ENCODE measurements around the gene PLXDC1. TPM values are rescaled to one million over a fixed set of nuclear protein-coding genes. Genes with fewer than 3 reads are reported as not detected.

The PLXDC1 gene
- total and polyA plus RNA-seq, 2 of the 8 experiments (the other 6 are each of a cell fraction or from before 2014, with no cell fraction given): 4.1 to 14.6 TPM

DNA sequence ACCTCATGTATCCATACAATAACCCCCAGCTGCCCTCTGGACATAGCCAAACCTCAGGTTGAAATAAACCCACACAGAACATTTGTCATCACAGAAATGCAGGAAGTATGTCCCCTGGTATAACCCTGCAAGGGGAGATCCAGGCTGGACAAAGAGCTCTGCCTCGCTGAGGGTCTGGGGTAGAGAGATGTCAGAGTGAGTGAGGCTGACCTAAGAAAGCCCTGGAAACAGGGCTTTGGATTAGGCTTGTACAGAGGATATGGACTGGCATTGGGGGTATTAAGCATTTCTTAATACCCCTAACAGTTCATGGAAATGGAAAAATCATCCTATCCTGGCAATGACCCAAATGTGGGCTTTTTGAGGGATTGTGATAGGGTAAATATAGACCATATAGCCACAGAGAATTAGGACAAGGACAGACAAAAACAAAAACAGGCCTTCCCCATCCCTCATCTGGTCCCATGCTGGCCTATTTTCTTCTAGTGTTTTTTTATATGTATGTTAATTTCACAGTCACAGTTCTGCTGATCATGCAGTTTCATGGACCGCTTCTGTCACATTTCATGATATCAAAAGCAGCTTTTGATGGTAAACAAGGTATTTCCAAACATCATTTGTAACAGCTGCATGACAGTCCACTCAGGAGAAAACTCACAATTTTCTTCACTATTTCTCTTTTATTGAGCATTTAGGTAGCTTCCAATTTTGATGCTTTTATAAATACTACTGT is 26.1 kb downstream of the PLXDC1 start:
- no peak overlapping the region for H3K9ac ChIP-seq (replicated peaks in 1 of 4; ENCODE audit: extremely low read depth in 1 of 4, low read depth in 3 of 4, low read length in 3 of 4)
- H2BK120ac ChIP-seq (replicated peaks; ENCODE audit: low read depth, low read length): no peak overlapping the region
- no peak overlapping the region for H3K18ac ChIP-seq (ENCODE audit: extremely low read depth, low read length)
- H4K8ac ChIP-seq (ENCODE audit: extremely low read depth, insufficient read depth, low read length): no peak overlapping the region
- no peak overlapping the region for H4K5ac ChIP-seq (ENCODE audit: insufficient read length, low read depth, low read length)
- H3K9me3 ChIP-seq (ENCODE audit: insufficient read depth in 2 of 2, low read depth in 1 of 2, low read length in 1 of 2): no peaks in the 10 kb centered on the region
- no peaks in the 10 kb centered on the region for H3K27me3 ChIP-seq (replicated peaks in 1 of 4; ENCODE audit: control insufficient read depth in 3 of 4, extremely low read depth in 1 of 4, insufficient read depth in 3 of 4, low read length in 3 of 4)
- H3K14ac ChIP-seq (ENCODE audit: insufficient read length): no peak overlapping the region
- TF ChIP-seq YY1 (IDR thresholded peaks at IDR 0.05; ENCODE audit: low read depth, low read length) (no peak), MAFK (IDR thresholded peaks at IDR 0.05; ENCODE audit: low read depth, low read length) (peak; percentile 44)
- H2BK12ac ChIP-seq (ENCODE audit: low read depth, low read length): no peak overlapping the region
- no peak overlapping the region for H3K27ac ChIP-seq (ENCODE audit: low read depth, low read length)
- H2BK5ac ChIP-seq (ENCODE audit: low read depth, low read length): no peak overlapping the region
- no peaks in the 10 kb centered on the region for H4K20me1 ChIP-seq (replicated peaks in 1 of 2; ENCODE audit: control insufficient read depth in 1 of 2, insufficient read depth in 2 of 2, low read length in 2 of 2)
- no peak overlapping the region for H3K23ac ChIP-seq (ENCODE audit: insufficient read length)
- no peaks in the 10 kb centered on the region for H3K36me3 ChIP-seq (ENCODE audit: control insufficient read depth in 2 of 4, insufficient read depth in 4 of 4, low read length in 3 of 4)
- no peak overlapping the region for H3K4me2 ChIP-seq (ENCODE audit: insufficient read depth in 1 of 2, low read depth in 2 of 2, low read length in 2 of 2)
- H4K91ac ChIP-seq (replicated peaks; ENCODE audit: insufficient read length, low read length): no peak overlapping the region
- H2AFZ ChIP-seq (ENCODE audit: low read length): no peak overlapping the region
- H3K56ac ChIP-seq (replicated peaks; ENCODE audit: insufficient read length, low read depth, low read length): no peak overlapping the region
- no peaks in the 10 kb centered on the region for H3K23me2 ChIP-seq (ENCODE audit: low read depth, low read length)
- FAIRE-seq: no peak
- no peaks in the 10 kb centered on the region for H3K79me2 ChIP-seq (ENCODE audit: control insufficient read depth in 1 of 2, insufficient read depth in 2 of 2, low read length in 2 of 2)
- ChIA-PET CTCF (ENCODE audit: partially characterized antibody) (interaction anchor here (0.8 to 2.9 kb wide), 5 partner anchors 11 to 75 kb away, joined by 3 to 10 read pairs (median 5); no protein-coding TSS in a partner anchor), POLR2A (ENCODE audit: partially characterized antibody) (interaction anchor here (0.6 to 4.6 kb wide), 2 partner anchors 11 to 86 kb away, joined by 3 to 15 read pairs; no protein-coding TSS in a partner anchor)
- no peak overlapping the region for H3K4me3 ChIP-seq (ENCODE audit: extremely low read depth in 1 of 4, insufficient read depth in 2 of 4, low read depth in 3 of 4, low read length in 4 of 4)
- no peak overlapping the region for H2BK15ac ChIP-seq (ENCODE audit: low read length)
- no peaks in the 10 kb centered on the region for H3K4me1 ChIP-seq (replicated peaks in 1 of 4; ENCODE audit: control insufficient read depth in 3 of 4, insufficient read depth in 4 of 4, low read length in 3 of 4)
- 88% methylated on average over 2 of the region's 2 CpGs; no CpG with 5 or more reads in 1 of the 2 experiments for WGBS, 2 experiments (ENCODE audit: extremely low coverage in 1 of 2, insufficient coverage in 1 of 2, insufficient read length in 1 of 2, insufficient replicate concordance in 2 of 2, low coverage in 1 of 2, low lambda C conversion rate in 2 of 2, missing lambda C conversion rate in 1 of 2)
- no peak overlapping the region for H2BK20ac ChIP-seq (ENCODE audit: low read length)
- H3K79me1 ChIP-seq (ENCODE audit: low read depth, low read length): no peaks in the 10 kb centered on the region
- H3K4ac ChIP-seq (replicated peaks; ENCODE audit: insufficient read length, low read depth, low read length): no peak overlapping the region
- H2AK5ac ChIP-seq (ENCODE audit: low read depth, low read length): no peak overlapping the region
- no peak for DNase-seq (ENCODE audit: low read depth in 1 of 2, low spot score in 2 of 2)

All from H1 (cell line).